Osteoblast (primary cell): Measurements from ENCODE around the gene PLCB4. TPM values are rescaled to one million over a fixed set of nuclear protein-coding genes. Genes with fewer than 3 reads are reported as not detected.

Source experiments
- DNase-seq: peaks from one replicate; pipeline ENCODE4 v3.0.0; 2011; ENCODE audit warnings: low spot score, mixed read lengths; ENCODE audit not compliant: insufficient read length; ENCODE audit errors: missing footprints
- H2AFZ ChIP-seq: 2 replicates; pipeline ENCODE4 v1.6.0; 2011; ENCODE audit warnings: mild to moderate bottlenecking, low read length
- H3K27ac ChIP-seq: 2 replicates; pipeline ENCODE4 v1.5.1; 2011; ENCODE audit warnings: mild to moderate bottlenecking, low read depth, low read length, moderate library complexity
- H3K27me3 ChIP-seq: 2 replicates; pipeline ENCODE4 v1.6.0; 2012; ENCODE audit warnings: mild to moderate bottlenecking, control low read depth, inconsistent platforms, low read length, moderate library complexity; ENCODE audit not compliant: insufficient read depth
- H3K36me3 ChIP-seq: 2 replicates; pipeline ENCODE4 v1.5.1; 2011; ENCODE audit warnings: mild to moderate bottlenecking, low read length, control low read depth, moderate library complexity; ENCODE audit not compliant: insufficient read depth
- H3K4me1 ChIP-seq: 2 replicates; pipeline ENCODE4 v1.5.1; 2011; ENCODE audit warnings: mild to moderate bottlenecking, low read length, control low read depth, moderate library complexity; ENCODE audit not compliant: insufficient read depth
- H3K4me2 ChIP-seq: 2 replicates; pipeline ENCODE4 v1.6.0; 2011; ENCODE audit warnings: mild to moderate bottlenecking, low read length; ENCODE audit not compliant: insufficient read depth
- H3K4me3 ChIP-seq: fragments of 200-600 bp; sonication (generic); 3 replicates; pipeline ENCODE4 v1.5.1; 2012; ENCODE audit warnings: mild to moderate bottlenecking, low read length, inconsistent platforms; ENCODE audit not compliant: insufficient read depth
- H3K79me2 ChIP-seq: 2 replicates; pipeline ENCODE4 v1.6.0; 2012; ENCODE audit warnings: mild to moderate bottlenecking, low read length, control low read depth, inconsistent platforms; ENCODE audit not compliant: insufficient read depth
- H3K9me3 ChIP-seq: 2 replicates; pipeline ENCODE4 v1.5.1; 2011; ENCODE audit warnings: low read depth, low read length, control low read depth
- H4K20me1 ChIP-seq: 2 replicates; pipeline ENCODE4 v1.6.0; 2012; ENCODE audit warnings: mild to moderate bottlenecking, low read length, control low read depth; ENCODE audit not compliant: insufficient read depth
- total RNA-seq: library from RNA; depleted of rRNA; stranded (reverse); fragments of >200 nt; gene quantifications from 2 replicates; pipeline ENCODE4 v1.2.3, GENCODE V29; 2012
- TF ChIP-seq, protein P1 (sequence below): IDR thresholded peaks from 2 replicates; pipeline ENCODE4 v1.5.1; 2011; ENCODE audit warnings: mild to moderate bottlenecking, low read depth, low read length, moderate library complexity; ENCODE audit errors: extremely low read depth

Gene PLCB4
- total RNA-seq, 1 donor = 13.0 TPM

DNA sequence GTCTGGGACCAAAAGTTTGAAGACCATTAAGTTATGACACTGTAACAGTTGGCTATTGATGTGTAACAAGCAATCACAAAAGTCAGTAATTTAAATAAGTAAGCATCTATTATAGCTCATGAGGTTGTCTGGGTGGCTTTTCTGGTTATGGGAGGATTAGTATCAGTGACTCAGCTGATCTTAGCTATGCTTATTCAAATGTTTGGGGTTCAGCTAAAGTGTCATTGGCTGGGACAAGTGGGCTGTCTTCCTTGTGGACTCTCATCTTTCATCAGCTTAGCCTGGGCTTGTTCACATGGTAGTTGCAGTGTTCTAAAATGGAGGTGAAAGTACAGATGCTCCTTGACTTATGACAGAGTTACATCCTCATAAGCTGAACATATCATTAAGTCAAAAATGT, 370.9 kb downstream of the PLCB4 start:
- H3K4me3 ChIP-seq = no peak overlapping the region
- no peak overlapping the region for H2AFZ ChIP-seq
- no peak for DNase-seq
- no peaks in the 10 kb centered on the region for H4K20me1 ChIP-seq
- H3K4me1 ChIP-seq = no peaks in the 10 kb centered on the region
- H3K79me2 ChIP-seq = no peaks in the 10 kb centered on the region
- H3K4me2 ChIP-seq = no peak overlapping the region
- no peaks in the 10 kb centered on the region for H3K9me3 ChIP-seq
- no peak overlapping the region for H3K27ac ChIP-seq
- no peaks in the 10 kb centered on the region for H3K27me3 ChIP-seq
- TF ChIP-seq, protein P1, sequence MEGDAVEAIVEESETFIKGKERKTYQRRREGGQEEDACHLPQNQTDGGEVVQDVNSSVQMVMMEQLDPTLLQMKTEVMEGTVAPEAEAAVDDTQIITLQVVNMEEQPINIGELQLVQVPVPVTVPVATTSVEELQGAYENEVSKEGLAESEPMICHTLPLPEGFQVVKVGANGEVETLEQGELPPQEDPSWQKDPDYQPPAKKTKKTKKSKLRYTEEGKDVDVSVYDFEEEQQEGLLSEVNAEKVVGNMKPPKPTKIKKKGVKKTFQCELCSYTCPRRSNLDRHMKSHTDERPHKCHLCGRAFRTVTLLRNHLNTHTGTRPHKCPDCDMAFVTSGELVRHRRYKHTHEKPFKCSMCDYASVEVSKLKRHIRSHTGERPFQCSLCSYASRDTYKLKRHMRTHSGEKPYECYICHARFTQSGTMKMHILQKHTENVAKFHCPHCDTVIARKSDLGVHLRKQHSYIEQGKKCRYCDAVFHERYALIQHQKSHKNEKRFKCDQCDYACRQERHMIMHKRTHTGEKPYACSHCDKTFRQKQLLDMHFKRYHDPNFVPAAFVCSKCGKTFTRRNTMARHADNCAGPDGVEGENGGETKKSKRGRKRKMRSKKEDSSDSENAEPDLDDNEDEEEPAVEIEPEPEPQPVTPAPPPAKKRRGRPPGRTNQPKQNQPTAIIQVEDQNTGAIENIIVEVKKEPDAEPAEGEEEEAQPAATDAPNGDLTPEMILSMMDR = no peak
- H3K36me3 ChIP-seq = peaks cover 22% of the 10 kb centered on the region

DNA sequence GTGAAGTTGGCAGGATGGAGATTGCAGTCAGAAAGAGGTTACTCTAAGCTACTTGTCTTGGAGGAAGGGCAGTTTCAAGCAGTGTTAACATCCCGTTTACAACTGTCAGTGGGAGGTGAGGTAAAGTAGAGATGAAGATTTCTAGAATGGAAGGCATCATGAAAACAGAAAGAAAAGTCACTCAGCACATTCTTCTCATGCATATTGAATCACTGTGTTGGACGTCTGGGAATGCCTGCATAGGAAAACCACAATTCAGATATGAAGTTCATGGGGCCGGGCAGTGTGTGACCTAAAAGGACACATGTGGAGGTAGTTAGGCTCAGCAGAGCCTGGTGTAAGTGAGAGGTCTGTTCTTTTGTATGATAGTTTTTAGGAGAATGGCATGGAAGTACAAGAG, 372.0 kb downstream of the PLCB4 start:
- DNase-seq = no peak
- no peaks in the 10 kb centered on the region for H3K4me1 ChIP-seq
- H3K4me3 ChIP-seq = no peak overlapping the region
- H3K27ac ChIP-seq = no peak overlapping the region
- no peaks in the 10 kb centered on the region for H4K20me1 ChIP-seq
- TF ChIP-seq, protein P1 = no peak
- no peak overlapping the region for H2AFZ ChIP-seq
- H3K4me2 ChIP-seq = no peak overlapping the region
- peaks cover 25% of the 10 kb centered on the region for H3K36me3 ChIP-seq
- no peaks in the 10 kb centered on the region for H3K27me3 ChIP-seq
- no peaks in the 10 kb centered on the region for H3K9me3 ChIP-seq
- H3K79me2 ChIP-seq = no peaks in the 10 kb centered on the region

DNA sequence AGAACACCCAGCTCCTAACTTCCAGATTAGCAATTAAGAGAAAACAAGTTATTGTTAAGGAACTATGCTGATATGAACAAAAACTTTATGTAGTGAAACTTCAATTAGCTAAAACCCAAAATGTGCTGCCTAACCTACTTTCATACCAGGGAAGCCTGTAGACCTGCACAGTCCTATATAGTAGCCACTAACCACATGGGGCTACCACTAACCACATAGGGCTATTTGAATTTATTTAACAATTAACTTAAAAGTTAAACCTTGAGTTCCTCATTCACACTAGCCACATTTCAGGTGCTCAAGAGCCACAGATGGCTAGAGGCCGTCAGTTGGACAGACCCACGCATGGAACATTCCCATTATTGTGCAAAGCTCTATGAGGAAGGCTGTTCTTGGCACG, 373.1 kb downstream of the PLCB4 start:
- Histone ChIP-seq H3K9me3 (no peaks in the 10 kb centered on the region), H3K27me3 (no peaks in the 10 kb centered on the region), H4K20me1 (no peaks in the 10 kb centered on the region), H3K36me3 (peaks cover 22% of the 10 kb centered on the region), H3K79me2 (no peaks in the 10 kb centered on the region), H3K27ac (no peak overlapping the region), H3K4me3 (no peak overlapping the region), H3K4me2 (no peak overlapping the region), H3K4me1 (no peaks in the 10 kb centered on the region), H2AFZ (no peak overlapping the region)
- TF ChIP-seq, protein P1 = no peak
- no peak for DNase-seq

DNA sequence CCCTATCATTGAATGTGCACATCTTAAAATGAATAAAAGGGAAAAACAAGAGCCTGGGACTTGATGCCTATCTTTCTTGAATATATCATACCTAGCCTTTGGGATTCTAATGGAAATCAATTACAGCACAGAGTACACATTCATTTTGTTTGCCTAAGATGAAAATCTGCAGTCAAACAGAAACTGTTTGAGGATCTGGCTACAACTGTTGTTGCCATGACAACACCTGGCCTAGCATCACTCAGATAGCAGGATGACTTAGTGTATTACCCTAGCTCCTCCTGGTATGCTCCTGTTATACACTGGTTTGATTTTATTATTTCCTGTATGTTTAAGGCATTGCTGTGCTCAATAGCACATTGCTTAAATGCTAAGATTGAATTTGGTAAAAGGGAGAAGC, 374.0 kb downstream of the PLCB4 start:
- H3K4me1 ChIP-seq = no peaks in the 10 kb centered on the region
- no peak for DNase-seq
- no peak overlapping the region for H3K4me2 ChIP-seq
- H3K27ac ChIP-seq = no peak overlapping the region
- no peaks in the 10 kb centered on the region for H3K27me3 ChIP-seq
- TF ChIP-seq, protein P1 = no peak
- no peak overlapping the region for H3K4me3 ChIP-seq
- H3K79me2 ChIP-seq = no peaks in the 10 kb centered on the region
- H2AFZ ChIP-seq = no peak overlapping the region
- H3K9me3 ChIP-seq = no peaks in the 10 kb centered on the region
- H3K36me3 ChIP-seq = peaks cover 16% of the 10 kb centered on the region
- no peaks in the 10 kb centered on the region for H4K20me1 ChIP-seq
